ENCODE data around the gene TRABD2B.

DNA sequence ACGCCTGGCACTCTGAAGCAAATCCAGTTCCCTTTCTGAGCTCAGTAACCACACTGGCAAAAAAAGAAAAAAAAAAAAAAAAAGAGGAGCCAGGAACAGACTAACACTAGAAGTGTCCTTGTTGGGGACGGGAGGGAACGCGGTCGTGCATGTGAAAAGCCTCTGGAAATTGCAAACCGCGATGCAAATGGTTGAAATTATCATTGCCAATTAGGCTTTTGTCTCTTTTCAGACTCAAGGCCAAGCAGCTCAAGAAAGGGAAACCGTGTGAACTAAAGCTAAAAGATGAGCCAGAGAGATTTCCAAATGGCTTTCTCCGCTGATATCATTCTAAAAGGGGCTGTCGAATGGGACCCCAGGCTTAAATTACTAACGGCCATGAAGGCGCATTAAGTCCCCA, 13.5 kb downstream of the TRABD2B start:
- no peak for TF ChIP-seq EZH2 (IDR thresholded peaks at IDR 0.05; ENCODE audit: insufficient read depth, poor library complexity, severe bottlenecking)
- no peak for TF ChIP-seq EZH2phosphoT487 (IDR thresholded peaks at IDR 0.05; ENCODE audit: insufficient read depth, low read depth)

All from GM23248 (cell line).